Fibroblast of skin of right quadriceps (primary cell): ENCODE measurements around the gene CFAP92.
A peak's percentile ranks its signal among the peaks of the same experiment; 100 is the strongest.
"Not testable (repeated sequence)": the region's sequence is repeated elsewhere in the genome, so short reads cannot be mapped to it uniquely, and the experiment has no call there.

ENCODE experiments used
- DNase-seq: peaks from one replicate; pipeline ENCODE4 v3.0.0-alpha.2; 2013

Gene CFAP92

DNA sequence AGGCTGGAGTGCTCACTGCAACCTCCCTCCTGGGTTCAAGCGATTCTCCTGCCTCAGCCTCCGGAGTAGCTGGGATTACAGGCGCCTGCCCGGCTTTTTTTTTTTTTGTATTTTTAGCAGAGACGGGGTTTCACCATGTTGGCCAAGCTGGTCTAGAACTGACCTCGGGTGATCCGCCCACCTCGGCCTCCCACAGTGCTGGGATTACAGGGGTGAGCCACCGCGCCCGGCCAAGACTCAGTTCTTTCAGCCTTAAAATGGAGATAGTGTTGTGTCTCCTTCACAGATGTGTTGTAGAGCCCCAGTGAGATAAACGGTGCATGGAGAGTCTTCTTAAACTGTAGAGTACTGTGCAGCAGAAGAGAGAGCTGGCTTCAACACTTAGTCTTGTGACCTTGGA is 113.4 kb downstream of the CFAP92 start:
- DNase-seq, result not testable (repeated sequence)

DNA sequence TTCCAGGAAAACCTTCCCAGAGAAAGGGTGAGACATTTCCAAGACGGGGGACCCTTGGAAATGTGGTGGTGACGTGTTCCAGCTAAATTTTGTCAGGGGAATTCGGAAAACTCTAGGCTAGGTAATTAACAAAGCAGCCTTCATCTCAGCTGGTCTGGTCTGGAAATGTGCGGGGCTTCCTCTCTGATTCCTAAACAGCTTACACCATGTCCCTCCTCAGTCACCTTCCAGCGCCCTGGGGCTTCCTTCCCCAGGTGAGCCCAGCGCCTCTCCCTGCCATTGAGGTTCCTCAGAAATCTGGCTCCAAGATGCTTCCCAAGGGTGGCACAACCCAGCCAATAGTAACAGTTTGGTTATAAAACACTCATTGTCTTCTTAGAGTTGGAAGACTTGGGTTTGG is 113.9 kb downstream of the CFAP92 start:
- DNase-seq, result no peak

DNA sequence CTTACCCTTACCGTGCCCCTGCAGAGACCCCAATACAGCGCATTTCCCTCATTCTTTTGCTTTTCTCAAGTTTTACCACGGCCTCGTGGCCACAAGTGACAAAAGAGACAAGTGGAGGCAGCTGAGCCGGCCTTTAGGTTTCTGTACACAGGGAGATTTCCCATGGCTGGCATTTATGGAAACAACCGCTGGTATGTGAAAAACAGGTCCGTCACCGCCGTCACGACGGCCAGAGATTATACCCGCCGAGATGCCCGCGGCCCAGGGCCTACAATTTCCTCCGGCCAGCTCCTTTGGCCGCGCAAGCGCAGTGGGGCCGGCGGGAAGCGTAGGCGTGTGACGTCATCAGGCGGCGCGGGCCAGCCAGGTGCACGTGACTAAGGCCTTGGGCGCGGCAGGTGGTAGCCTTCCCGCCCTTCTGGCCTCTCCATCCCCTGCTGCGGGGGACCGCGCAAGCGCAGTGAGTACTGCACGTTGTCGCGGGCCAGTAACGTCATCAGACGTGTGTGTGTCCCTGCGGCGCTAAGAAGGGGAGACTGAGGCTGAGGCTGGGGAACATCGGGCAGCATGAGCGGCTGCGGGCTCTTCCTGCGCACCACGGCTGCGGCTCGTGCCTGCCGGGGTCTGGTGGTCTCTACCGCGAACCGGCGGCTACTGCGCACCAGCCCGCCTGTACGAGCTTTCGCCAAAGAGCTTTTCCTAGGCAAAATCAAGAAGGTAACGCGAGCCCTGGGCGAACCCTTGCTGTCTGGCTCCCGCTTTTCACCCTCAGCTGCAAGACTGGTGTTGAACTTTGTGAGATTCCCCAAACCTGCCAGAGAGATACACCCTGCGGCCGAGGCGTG is 114.5 kb downstream of the CFAP92 start, which contains the start of gene ACAD9:
Gene ACAD9 (plus strand): TSS at position 496 of the 845 bp plus-strand sequence. CDS start 72 bp downstream, at position 568.
- DNase-seq, result peak; percentile 98

DNA sequence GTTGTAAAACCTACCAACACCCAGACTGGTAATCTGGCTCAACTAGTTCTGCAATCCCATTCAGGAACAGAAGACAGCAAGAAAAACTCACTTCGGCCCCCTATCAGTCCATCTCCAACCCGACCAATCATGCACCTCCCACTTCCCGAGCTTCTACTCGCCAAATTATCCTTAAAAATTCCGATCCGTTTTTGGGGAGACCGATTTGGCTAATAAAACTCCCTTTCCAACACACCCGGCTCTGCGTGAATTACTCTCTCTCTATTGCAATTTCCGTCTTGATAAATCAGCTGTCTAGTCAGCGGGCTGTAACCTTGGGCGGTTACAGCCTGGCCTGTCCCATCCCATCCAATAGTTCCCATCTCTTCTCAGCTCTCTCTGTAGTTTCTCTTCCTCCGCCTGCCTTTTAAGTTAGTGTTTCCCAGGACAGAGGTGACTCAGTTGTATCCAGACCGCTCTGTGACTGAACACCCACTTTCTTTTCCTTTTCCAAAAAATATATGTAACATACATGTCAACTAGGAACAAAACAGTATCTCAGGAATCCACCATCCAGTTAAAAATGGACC is 115.2 kb downstream of the CFAP92 start:
- peak; percentile 64 for DNase-seq

DNA sequence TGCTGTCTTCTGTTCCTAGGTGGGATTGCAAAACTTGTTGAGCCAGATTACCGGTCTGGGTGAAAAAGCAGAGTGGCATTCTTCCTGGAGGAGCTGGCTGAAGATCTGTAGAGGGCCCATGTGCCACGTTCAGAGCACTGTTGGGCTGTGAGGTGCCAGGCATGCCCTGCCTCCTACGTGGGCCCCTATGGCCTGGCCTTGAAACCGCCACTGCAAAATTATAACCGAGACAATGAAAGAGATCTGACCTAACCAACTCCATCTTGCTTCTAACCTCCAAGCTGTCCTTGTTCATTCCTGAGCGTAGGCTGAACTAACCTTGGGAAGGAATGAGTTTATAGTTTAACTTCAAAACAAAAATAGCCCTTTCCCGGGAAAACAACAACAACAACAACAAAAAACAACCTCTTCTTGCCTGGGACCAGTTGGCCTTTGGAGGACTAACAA is 115.8 kb downstream of the CFAP92 start:
- DNase-seq, result no peak

DNA sequence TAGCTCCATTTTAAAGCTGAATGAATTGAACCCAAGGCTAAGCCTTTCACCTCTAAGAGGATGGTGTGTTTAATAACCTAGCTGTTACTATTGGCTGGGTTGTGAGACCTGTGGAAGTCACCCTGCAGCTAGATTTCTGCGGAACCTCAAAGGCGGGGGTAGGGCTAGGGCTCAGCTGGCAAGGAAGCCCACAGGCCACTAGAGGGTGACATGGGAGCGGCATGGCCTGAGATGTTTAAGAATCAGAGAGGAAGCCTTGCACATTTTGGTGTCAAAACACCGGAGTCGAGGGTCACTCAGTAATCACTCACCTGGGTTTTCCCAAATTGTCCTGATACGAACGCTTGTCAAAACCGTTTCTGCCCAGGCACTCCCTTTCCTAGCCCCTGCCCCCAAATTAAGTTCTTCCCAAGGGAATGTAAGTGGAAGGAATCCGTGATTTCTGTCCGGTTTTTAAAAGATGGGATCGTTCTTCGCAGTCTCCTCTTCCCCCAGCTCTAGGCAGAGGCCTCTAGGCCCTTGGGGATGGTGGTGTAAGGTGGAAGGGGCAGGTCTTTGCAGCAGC is 118.2 kb downstream of the CFAP92 start:
- DNase-seq, result peak; percentile 6

DNA sequence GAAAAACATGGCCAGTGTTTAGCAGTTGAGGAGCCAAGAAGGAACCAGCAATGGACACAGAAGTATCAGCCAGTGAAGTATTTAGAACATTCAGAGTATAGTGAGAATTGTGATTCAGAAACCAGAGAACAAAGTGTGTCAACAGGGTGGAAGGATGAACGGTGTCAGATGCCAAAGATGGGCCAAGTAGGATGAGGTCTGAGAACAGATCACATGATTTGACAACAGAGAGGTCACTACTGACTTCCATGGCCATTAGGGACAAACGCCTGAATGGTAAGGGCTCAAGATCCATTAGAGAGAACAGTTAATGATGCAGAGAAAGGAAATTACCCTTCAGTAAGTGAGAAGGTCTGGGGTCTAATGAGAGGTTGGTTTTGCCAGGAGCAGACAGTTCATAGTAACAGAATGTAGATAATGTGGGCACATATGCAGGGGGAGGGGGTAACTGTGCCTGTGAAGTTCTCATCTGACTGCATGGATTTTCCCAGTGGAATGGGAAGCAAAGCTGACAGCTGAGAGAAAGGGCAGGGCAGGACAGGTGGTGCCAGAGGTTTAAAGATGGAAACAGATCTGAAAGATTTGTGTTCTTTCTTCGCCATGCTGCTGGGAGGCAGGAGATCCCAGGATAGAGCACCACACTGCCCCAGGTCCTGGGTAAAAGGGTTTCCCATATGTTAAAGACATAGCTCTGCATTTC is 119.2 kb downstream of the CFAP92 start:
- DNase-seq, result no peak

DNA sequence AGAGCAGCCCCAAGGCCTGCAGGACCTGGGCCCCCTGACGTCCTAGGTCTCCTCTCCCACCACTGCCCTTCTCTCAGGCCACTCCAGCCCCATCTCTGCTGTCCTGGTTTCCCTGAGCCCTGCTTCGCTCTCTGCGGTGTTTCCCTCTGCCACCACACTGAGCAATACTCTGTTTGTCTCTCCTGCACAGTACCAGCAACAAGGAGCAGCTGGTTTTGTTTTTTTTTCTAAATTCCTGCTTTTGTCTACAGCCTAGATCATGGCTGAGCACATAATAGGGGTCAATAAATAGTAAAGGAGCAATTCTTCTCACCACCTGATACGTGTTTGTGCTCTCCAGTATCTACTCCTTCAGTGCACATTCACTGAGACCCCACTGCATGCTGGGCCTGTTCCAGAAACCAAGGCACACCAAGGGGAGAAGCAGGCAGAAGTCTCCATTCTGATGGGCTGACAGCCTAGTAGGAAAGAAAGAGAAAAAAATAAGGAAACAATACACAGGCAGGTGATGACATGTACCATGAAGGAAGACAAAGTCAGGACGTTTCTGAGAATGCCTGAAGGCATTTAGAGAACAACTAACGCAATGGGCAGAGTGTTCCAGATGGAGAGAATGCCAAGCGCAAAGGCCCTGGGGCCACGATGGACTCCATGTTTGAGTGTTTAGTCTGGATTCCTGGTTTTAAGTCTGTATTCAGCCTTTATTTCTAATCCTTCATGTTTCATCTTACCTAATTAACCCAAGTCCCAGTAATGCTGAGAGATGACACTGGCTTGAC is 120.4 kb downstream of the CFAP92 start:
- no peak for DNase-seq

DNA sequence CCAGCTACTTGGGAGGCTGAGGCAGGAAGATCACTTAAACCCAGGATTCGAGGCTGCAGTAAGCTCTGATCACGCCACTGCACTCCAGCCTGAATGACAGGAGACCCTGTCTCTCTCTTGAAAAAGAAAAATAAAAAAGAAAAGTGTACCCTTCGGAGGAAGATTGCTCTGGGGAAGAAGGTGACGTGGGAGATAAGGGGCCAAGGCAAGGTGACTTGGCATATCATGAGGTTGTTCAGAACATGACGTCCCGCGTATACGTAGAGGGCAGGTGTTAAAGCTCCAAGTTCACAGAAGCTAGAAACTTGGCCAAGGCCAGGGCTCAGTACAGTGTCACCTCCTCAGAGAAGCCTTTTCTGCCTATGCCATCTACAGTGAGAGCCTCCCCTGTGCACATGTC is 121.1 kb downstream of the CFAP92 start:
- DNase-seq, result no peak

DNA sequence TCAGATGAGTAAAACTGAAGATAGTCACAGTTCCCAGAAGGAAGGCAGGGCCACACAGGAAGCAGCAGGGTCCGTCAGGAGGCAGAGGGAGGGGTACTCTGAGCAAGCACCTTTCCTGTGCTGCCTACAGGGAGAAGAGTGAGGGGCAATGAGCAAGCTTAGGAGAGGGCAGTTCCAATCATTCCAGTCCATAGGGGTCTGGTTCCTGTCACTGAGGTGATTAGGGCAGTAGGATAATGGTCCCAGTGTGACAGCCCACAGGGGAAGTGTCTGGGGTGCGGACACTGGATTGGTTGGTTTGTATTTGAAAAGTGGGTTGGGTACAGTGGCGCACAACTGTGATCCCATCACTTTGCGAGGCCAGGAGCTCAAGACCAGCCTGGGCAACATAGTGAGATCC is 121.6 kb downstream of the CFAP92 start:
- no peak for DNase-seq

DNA sequence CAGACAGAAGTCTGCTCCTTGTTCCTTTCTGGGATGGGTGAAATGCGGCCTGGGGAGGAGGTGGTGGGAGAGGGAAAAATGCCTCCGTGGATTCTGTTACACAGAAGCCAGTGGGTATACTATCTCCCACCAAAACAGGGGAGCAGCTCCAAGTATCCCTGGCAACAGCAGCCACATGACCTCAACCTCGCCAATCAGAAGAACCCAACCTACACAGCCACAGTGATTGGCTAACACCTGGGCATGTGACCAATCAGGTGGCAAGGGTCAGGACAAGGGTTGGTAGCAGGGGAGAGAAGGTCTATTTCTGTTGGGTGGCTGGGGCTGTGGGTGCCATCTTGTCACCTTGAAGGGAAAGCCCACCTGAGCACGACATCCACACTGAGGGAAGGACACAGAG is 123.5 kb downstream of the CFAP92 start:
- no peak for DNase-seq

DNA sequence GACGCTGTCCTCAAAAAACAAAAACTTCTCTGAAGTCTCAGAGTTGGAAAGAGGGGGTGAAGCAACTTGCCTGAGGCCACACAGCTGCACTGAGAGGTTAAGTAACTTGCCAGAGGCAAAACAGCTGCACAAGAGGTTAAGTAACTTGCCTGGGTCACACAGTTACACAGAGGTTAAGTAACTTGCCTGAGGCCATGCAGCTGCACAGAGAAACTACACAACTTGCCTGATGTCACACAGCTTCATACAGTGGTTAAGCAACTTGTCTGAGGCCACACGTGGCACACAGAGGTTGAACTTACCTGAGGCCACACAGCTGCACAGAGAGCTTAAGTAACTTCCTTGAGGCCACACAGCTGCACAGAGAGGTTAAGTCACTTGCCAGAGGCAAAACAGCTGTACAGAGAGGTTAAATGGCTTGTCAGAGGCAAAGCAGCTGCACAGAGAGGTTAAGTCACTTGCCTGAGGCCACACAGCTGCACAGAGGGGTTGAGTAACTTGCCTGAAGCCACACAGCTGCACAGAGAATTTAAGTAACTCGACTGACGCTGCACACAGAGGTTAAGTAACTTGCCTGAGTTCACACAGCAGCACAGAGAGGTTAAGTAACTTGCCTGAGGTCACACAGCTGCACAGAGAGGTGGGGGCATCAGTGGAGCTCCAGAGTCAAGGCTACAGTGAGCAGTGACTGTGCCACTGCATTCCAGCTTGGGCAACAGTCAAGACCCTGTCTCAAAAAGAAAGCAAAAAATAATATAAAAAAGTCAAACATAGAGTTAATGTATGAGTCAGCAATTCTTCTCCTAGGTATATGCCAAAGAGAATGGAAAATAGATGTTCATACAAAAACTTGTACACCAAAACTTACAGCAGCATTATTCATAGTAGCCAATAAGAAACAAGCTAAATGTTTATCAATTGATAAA is 126.4 kb downstream of the CFAP92 start:
- no peak for DNase-seq

DNA sequence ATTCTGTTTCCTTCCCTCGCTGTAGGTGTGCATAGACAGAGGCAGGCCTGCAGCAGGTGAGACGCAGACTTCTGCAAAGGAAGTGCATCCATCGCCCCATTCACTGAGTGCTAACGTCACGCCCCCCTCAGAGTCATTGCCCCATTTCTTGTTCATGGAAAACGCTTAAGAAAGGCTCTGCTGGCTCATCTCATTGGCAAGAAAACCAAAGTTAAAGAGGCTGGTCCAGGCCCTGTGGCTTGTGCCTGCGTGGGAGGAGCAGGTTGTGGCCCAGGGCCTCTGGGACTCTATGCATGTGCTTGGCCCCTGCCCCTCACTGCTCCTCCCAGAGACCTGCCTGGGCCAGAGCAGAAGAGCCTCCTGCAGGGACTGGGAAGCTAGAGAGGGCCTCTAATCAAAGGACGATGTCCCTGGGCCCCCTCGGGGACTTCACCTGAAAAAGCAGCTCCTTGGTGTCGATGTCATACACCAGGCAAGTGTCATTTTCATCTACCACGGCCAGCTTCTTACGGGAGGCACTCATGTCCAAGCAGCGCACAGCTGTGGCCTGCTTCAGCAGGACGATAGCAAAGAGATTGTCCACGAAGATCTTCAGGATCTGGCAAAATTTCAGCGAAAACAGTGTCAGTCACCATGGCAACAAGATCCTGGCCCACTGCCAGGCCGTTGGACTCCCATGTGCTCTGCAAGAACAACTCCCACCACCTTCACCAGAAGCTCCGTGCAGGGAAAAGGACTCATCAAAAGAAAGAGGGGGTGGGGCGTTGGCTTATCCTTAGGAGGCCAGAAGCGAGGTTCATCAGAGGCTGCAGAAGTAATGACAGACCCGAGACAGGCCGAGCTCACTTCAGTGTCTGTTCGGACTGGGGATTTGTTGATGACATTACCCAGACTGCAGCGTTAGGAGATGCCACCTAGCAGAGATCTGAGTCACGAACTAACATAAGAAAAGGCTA is 128.7 kb downstream of the CFAP92 start:
- peak; percentile 17 for DNase-seq

DNA sequence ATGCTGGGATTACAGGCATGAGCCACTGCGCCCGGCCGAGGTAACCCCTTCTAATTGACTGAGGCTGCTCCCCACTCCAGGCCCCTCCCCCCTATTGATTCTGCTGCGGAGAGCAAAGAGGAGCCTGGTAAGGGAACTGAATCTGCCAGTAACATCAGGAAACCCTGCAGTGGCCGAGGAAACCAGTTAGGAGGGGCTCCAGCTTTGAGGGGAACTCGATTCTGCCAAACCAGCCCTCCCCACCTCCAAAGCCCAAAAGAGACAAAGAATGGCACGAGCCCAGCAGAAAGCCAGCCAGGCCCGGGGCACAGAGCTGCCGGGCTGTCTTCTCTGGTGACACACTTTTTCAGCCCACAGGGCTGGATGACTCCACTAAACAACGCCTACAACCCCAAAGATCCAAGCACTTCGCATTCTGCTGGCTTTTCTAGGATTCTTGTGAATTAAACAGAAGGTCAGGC is 129.5 kb downstream of the CFAP92 start:
- DNase-seq, result no peak

DNA sequence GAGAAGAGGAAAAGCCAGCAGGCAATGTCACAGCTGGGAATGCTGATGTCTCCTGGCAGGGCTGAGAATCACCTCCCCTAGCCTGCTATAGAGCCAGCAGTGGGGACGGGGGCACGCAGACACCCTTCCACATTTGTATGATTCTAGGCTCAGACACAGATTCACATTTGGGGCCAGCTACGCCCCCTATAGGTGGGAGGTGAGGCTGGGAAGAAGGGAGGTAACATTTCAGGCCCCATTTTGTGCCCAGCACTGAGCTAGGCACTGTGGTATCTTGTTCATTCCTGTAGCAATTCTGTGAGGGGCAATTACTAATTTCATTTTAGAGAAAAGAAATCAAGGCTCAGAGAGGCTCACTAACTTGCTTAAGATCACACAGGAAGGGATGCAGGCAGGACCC is 130.3 kb downstream of the CFAP92 start:
- DNase-seq, result no peak

DNA sequence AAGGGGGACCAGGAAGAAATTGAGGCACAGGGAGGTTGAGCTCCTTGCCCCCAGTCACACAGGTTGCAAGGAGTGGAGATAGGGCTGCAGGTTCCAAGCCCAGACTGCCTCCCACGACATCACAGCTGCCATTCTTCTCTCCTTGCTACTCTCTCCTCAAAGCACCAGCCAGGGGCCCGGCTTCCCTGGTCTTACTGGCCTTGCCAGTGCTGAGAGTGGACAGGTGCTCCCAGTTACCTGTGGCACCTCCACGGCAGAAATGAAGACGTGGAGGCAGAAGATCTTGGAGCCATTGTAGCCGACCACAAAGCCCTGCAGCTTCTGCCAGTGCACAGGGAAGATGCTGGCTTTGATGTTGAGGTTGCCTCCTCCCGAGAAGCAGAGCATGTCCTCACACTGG is 132.4 kb downstream of the CFAP92 start:
- no peak for DNase-seq
